Neural cell (in vitro differentiated cells): Measurements from ENCODE around the gene MPC2. TPM values are rescaled to one million over a fixed set of nuclear protein-coding genes. Genes with fewer than 3 reads are reported as not detected.

Experiments used
- H2AFZ ChIP-seq: fragments of 200-600, 300-800 bp; sonication (generic), shearing (Covaris generic); 2 replicates; pipeline ENCODE4 v1.6.0; 2014; ENCODE audit warnings: low read depth, mild to moderate bottlenecking, antibody characterized with exemption, low read length, moderate library complexity
- H3F3A ChIP-seq: fragments of 200-600 bp; shearing (Covaris generic); 2 replicates; pipeline ENCODE4 v1.6.1; 2016; ENCODE audit warnings: mild to moderate bottlenecking, moderate library complexity, mixed read lengths, antibody characterized with exemption, low read length; ENCODE audit not compliant: insufficient read depth, poor library complexity, severe bottlenecking
- H3K27ac ChIP-seq: fragments of 200-600, 300-800 bp; sonication (generic), shearing (Covaris generic); 2 replicates; pipeline ENCODE4 v1.5.1; 2014; ENCODE audit warnings: mild to moderate bottlenecking, low read length, moderate library complexity
- H3K27me3 ChIP-seq: fragments of 300-800, 200-600 bp; sonication (generic), shearing (Covaris generic); 2 replicates; pipeline ENCODE4 v1.6.0; 2014; ENCODE audit warnings: mild to moderate bottlenecking, low read depth, low read length, moderate library complexity; ENCODE audit not compliant: insufficient read depth
- H3K36me3 ChIP-seq: fragments of 300-800, 200-600 bp; sonication (generic), shearing (Covaris generic); 2 replicates; pipeline ENCODE4 v1.5.1; 2014; ENCODE audit warnings: mild to moderate bottlenecking, antibody characterized with exemption, low read length, moderate library complexity; ENCODE audit not compliant: insufficient read depth
- H3K4me2 ChIP-seq: fragments of 300-800, 200-600 bp; sonication (generic), shearing (Covaris generic); 2 replicates; pipeline ENCODE4 v1.6.0; 2014; ENCODE audit warnings: mild to moderate bottlenecking, low read length
- H3K4me3 ChIP-seq: fragments of 300-800, 200-600 bp; sonication (generic), shearing (Covaris generic); 2 replicates; pipeline ENCODE4 v1.5.1; 2014; ENCODE audit warnings: mild to moderate bottlenecking, low read length, moderate library complexity
- H3K79me2 ChIP-seq: fragments of 200-600 bp; shearing (Covaris generic); replicated peaks from 2 replicates; pipeline ENCODE4 v1.6.0; 2014; ENCODE audit warnings: mild to moderate bottlenecking, low read length, moderate library complexity; ENCODE audit not compliant: insufficient read depth
- H3K9ac ChIP-seq: fragments of 300-800, 200-600 bp; sonication (generic), shearing (Covaris generic); 2 replicates; pipeline ENCODE4 v1.6.1; 2016; ENCODE audit warnings: mild to moderate bottlenecking, low read length, mixed read lengths
- H3K9me2 ChIP-seq: fragments of 200-600 bp; shearing (Covaris generic); 2 replicates; pipeline ENCODE4 v1.6.1; 2016; ENCODE audit warnings: mild to moderate bottlenecking, low read length, mixed read lengths; ENCODE audit not compliant: insufficient read depth
- H3K9me3 ChIP-seq: fragments of 200-600, 300-800 bp; sonication (generic), shearing (Covaris generic); 2 replicates; pipeline ENCODE4 v1.6.1; 2016; ENCODE audit warnings: mild to moderate bottlenecking, mixed run types, low read length, moderate library complexity, mixed read lengths
- H4K20me1 ChIP-seq: fragments of 200-600 bp; shearing (Covaris generic); 2 replicates; pipeline ENCODE4 v1.6.1; 2016; ENCODE audit warnings: mild to moderate bottlenecking, mixed run types; ENCODE audit not compliant: insufficient read depth
- EP300 ChIP-seq: fragments of 450-650 bp; conservative IDR thresholded peaks from 2 replicates; pipeline ENCODE4 v1.6.1; 2014; ENCODE audit warnings: antibody characterized with exemption, mild to moderate bottlenecking, moderate library complexity; ENCODE audit not compliant: poor library complexity, severe bottlenecking
- EZH2 ChIP-seq: fragments of 200-600, 300-800 bp; shearing (Covaris generic), sonication (generic); IDR thresholded peaks from 2 replicates; pipeline ENCODE4 v1.6.1; 2014; ENCODE audit warnings: antibody characterized with exemption, low read length, borderline replicate concordance, mild to moderate bottlenecking; ENCODE audit not compliant: insufficient read depth, poor library complexity, severe bottlenecking
- MXI1 ChIP-seq: fragments of 450-650 bp; conservative IDR thresholded peaks from 2 replicates; pipeline ENCODE4 v1.6.1; 2014; ENCODE audit warnings: antibody characterized with exemption, mild to moderate bottlenecking; ENCODE audit not compliant: poor library complexity, severe bottlenecking
- POLR2AphosphoS5 ChIP-seq: IDR thresholded peaks from 2 replicates; pipeline ENCODE4 v1.6.1; 2012
- RAD21 ChIP-seq: fragments of 450-650 bp; conservative IDR thresholded peaks from 2 replicates; pipeline ENCODE4 v1.6.1; 2014; ENCODE audit warnings: antibody characterized with exemption, mild to moderate bottlenecking, moderate library complexity
- SMC3 ChIP-seq: fragments of 450-650 bp; conservative IDR thresholded peaks from 2 replicates; pipeline ENCODE4 v1.6.1; 2014; ENCODE audit warnings: antibody characterized with exemption, mild to moderate bottlenecking, moderate library complexity; ENCODE audit not compliant: poor library complexity
- TAF1 ChIP-seq: IDR thresholded peaks from 2 replicates; pipeline ENCODE4 v1.6.1; 2012; ENCODE audit warnings: low read depth
- polyA plus RNA-seq: library from polyadenylated mRNA; depleted of rRNA; stranded (reverse); fragments of >200 nt; gene quantifications from 2 replicates; pipeline ENCODE4 v1.2.3, GENCODE V29; 2014
- TF ChIP-seq, protein P1 (sequence below): fragments of 450-650 bp; IDR thresholded peaks from 2 replicates; pipeline ENCODE4 v1.5.1; 2014; ENCODE audit warnings: antibody characterized with exemption, mild to moderate bottlenecking, moderate library complexity; ENCODE audit not compliant: poor library complexity, severe bottlenecking
- TF ChIP-seq, protein P2 (sequence below): IDR thresholded peaks from 2 replicates; pipeline ENCODE4 v1.6.1; 2012; ENCODE audit warnings: borderline replicate concordance

The MPC2 gene
- polyA plus RNA-seq, 1 donor from 2014 or later = 104 TPM

DNA sequence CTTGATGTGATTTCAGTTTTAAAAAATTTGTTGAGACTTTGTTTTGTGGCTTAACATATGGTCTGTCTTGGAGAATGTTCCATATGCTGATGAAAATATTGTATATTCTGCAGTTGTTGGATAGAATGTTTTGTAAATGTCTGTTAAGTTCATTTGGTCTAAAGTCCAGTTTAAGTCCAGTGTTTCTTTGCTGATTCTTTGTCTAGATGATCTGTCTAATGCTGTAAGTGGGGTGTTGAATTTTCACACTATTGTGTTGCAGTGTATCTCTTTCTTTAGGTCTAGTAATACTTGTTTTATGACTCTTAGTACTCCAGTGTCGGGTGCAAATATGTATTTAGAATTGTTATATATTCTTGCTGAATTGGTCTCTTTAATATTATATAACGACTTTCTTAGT lies 10.9 kb upstream of the MPC2 start:
- Histone ChIP-seq H3K9me2 (no peaks in the 10 kb centered on the region), H4K20me1 (no peaks in the 10 kb centered on the region), H3K27ac (no peak overlapping the region), H3K4me3 (no peak overlapping the region), H3K79me2 (peaks cover 24% of the 10 kb centered on the region), H3K27me3 (no peaks in the 10 kb centered on the region), H3F3A (no peaks in the 10 kb centered on the region), H2AFZ (no peak overlapping the region), H3K9ac (no peak overlapping the region), H3K9me3 (no peaks in the 10 kb centered on the region), H3K4me2 (no peak overlapping the region), H3K36me3 (no peaks in the 10 kb centered on the region)
- TF ChIP-seq POLR2AphosphoS5 (no peak), TAF1 (no peak), EP300 (no peak), MXI1 (no peak), RAD21 (no peak), SMC3 (no peak), EZH2 (no peak)
- TF ChIP-seq, protein P1, sequence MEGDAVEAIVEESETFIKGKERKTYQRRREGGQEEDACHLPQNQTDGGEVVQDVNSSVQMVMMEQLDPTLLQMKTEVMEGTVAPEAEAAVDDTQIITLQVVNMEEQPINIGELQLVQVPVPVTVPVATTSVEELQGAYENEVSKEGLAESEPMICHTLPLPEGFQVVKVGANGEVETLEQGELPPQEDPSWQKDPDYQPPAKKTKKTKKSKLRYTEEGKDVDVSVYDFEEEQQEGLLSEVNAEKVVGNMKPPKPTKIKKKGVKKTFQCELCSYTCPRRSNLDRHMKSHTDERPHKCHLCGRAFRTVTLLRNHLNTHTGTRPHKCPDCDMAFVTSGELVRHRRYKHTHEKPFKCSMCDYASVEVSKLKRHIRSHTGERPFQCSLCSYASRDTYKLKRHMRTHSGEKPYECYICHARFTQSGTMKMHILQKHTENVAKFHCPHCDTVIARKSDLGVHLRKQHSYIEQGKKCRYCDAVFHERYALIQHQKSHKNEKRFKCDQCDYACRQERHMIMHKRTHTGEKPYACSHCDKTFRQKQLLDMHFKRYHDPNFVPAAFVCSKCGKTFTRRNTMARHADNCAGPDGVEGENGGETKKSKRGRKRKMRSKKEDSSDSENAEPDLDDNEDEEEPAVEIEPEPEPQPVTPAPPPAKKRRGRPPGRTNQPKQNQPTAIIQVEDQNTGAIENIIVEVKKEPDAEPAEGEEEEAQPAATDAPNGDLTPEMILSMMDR = no peak
- TF ChIP-seq, protein P2, sequence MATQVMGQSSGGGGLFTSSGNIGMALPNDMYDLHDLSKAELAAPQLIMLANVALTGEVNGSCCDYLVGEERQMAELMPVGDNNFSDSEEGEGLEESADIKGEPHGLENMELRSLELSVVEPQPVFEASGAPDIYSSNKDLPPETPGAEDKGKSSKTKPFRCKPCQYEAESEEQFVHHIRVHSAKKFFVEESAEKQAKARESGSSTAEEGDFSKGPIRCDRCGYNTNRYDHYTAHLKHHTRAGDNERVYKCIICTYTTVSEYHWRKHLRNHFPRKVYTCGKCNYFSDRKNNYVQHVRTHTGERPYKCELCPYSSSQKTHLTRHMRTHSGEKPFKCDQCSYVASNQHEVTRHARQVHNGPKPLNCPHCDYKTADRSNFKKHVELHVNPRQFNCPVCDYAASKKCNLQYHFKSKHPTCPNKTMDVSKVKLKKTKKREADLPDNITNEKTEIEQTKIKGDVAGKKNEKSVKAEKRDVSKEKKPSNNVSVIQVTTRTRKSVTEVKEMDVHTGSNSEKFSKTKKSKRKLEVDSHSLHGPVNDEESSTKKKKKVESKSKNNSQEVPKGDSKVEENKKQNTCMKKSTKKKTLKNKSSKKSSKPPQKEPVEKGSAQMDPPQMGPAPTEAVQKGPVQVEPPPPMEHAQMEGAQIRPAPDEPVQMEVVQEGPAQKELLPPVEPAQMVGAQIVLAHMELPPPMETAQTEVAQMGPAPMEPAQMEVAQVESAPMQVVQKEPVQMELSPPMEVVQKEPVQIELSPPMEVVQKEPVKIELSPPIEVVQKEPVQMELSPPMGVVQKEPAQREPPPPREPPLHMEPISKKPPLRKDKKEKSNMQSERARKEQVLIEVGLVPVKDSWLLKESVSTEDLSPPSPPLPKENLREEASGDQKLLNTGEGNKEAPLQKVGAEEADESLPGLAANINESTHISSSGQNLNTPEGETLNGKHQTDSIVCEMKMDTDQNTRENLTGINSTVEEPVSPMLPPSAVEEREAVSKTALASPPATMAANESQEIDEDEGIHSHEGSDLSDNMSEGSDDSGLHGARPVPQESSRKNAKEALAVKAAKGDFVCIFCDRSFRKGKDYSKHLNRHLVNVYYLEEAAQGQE = no peak

DNA sequence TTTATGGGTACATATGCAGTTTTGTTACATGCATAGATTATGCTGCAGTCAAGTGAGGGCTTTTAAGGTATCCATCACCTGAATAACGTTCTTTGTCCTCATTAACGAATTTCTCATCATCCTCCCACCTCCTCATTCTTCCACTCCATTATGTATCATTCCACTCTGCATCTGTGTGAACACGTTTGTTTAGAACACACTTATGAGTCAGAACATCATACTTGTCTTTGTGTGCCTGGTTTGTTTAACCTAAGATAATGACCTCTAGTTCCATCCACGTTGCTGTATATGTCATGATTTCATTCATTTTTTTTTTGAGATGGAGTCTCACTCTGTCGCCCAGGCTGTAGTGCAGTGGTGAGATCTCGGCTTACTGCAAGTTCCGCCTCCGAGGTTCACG lies 6.7 kb upstream of the MPC2 start:
- Histone ChIP-seq H3K4me3 (no peak overlapping the region), H3K79me2 (peaks cover 48% of the 10 kb centered on the region), H3K36me3 (no peaks in the 10 kb centered on the region), H2AFZ (no peak overlapping the region), H3K4me2 (no peak overlapping the region), H3K9me3 (no peaks in the 10 kb centered on the region), H3K27ac (no peak overlapping the region), H4K20me1 (no peaks in the 10 kb centered on the region), H3F3A (no peaks in the 10 kb centered on the region), H3K9me2 (no peaks in the 10 kb centered on the region), H3K27me3 (no peaks in the 10 kb centered on the region), H3K9ac (no peak overlapping the region)
- no peak for TF ChIP-seq MXI1
- no peak for TF ChIP-seq SMC3
- no peak for TF ChIP-seq RAD21
- TF ChIP-seq, protein P1 = no peak
- no peak for TF ChIP-seq EZH2
- no peak for TF ChIP-seq POLR2AphosphoS5
- TF ChIP-seq EP300 = no peak
- TF ChIP-seq, protein P2 = no peak
- no peak for TF ChIP-seq TAF1
